Activated CD8-positive, alpha-beta memory T cell treated with anti-CD3 and anti-CD28 coated beads, Interleukin-2, amount 50 U/mL, for 48 hours (primary cell): ENCODE measurements around the gene CLCN5.
A peak's percentile ranks its signal among the peaks of the same experiment; 100 is the strongest.

Experiments used
- DNase-seq: peaks from one replicate; pipeline ENCODE4 v3.0.0-alpha.2; 2020

CLCN5 gene

DNA sequence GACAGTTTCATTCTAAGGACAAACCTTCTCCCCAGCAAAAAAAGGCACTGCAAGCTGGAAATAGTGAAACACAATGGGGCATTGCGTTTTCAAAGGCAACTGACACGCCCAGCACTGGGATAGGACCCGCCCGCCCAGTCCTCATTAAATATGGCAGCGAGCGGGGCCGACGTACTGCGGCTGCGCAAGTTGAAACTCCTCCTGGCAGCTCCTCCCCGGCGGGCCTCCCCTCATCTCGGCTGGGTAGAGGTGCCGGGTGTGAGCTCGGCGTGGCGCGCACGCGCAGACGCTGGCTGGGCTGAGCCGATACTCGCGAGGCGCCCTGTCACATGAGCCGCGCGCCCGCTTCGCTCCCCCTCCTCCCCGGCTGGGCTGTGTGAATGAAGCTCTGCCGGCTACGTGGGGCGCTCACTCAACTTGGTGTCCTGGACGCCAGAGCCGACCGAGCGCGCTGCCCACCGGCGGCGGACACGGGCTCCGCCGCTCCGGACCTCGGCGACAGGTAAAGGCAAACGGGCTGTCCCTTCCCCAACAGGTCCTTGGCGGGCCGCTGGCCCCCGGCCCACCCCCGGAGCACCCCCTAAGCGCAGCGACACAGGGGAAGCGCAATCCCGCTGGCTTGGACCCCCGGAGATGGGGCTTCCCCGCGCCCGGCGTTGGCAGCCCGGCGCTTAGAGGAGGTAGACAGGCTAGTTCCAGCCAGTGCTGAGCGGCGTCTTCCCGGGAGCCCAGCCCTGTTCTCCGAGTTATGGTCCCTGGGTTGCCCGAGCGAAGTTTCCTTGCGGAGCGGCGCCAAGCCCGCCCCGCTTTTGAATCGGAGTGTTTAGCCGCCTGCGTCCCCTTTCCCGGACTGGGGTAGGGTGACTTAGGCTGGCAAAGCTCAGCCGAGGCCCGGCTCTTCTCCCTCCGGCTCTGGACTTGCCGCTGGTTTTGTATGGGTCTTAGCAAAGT, at the start of gene CLCN5:
Gene CLCN5, plus strand, starts transcription at position 306 of the 951 bp plus-strand sequence. CDS start 2,703 bp downstream, outside the sequence.
- DNase-seq: peak; percentile 92

DNA sequence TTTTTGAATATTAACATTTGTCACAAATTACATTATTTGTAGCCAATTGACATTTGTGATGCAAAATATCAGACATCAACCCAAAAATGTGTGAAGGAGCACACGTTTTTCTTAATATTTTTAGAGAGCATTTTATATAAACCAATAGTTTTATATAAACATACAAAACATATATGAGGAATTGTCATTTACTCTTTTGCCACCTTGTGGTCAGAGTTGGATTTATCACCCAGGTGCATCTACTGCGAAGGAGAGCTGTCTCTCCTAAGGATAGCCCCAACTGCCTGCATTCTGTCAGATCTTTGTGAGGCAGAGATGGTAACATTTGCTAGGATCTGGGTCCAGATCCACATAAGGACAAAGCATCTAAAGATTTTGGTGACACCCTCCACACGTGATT, 45.6 kb upstream of the CLCN5 start:
- no peak for DNase-seq

DNA sequence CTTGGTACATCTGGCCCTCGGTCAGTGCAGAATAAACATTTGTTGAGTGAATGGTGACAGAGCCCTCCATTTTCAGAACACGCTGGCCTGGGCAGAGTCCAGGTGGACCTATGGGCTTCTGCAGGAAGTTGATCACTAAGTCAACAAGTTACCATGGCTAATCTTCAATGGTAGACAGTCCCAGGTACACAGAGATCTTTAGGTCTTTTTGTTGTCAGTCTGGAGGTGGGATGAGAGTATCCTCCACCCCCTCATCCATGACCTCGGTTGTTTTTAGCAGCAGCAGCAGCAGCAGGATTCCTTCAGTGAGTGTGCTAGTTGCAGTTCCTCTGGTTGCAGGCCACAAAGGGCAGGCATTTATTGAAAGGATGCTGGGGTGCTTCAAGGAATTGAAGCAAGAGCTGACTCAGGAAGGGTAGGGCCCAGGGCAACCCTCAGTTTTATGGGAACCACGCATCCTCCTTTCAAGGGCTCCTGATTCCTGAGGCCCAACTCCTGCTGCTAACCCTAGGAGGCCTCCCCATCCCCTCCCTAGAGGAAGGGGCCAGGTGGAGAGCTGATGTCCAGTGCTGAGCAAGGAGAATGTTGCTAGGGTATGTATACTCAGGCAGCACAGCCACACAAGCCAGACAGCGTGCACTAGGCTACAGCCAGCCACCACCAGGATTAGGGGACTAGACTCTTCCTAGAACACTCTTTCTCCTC, 44.8 kb upstream of the CLCN5 start:
- DNase-seq: no peak

DNA sequence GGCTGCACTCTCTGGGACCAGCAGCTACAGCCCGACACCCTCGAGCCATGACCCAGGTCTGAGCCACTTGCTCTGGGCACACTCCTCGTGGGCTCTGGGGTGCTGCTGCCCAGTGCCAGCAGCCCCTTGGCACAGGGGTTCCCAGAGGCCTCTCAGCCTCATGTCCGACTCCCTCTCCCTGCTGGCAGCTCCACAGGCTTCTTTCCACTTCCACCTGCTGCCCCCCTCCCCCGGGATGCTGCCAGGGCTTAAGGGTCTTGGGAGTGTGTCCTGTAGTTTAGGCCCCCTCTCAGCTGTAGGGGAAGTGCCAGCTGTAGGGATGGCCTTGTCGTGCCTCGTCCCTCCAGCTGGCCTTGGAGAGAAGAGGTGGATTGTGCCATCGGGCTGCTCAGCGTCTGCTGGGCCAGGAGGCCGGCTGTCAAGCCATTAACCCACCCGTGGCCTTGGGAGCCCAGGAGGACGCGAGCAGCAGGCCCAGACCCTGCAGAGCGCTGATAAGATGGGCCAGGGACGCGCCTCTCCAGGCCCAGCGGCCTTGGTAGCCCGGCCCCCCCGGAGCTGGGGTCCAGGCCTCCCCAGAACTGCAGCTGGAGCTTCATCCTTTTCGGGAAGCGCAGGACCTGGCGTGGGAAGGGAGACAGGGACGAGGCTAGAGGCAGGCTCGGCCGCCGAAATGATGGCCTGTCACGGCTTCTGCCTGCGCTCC, 44.1 kb upstream of the CLCN5 start:
- DNase-seq: no peak

DNA sequence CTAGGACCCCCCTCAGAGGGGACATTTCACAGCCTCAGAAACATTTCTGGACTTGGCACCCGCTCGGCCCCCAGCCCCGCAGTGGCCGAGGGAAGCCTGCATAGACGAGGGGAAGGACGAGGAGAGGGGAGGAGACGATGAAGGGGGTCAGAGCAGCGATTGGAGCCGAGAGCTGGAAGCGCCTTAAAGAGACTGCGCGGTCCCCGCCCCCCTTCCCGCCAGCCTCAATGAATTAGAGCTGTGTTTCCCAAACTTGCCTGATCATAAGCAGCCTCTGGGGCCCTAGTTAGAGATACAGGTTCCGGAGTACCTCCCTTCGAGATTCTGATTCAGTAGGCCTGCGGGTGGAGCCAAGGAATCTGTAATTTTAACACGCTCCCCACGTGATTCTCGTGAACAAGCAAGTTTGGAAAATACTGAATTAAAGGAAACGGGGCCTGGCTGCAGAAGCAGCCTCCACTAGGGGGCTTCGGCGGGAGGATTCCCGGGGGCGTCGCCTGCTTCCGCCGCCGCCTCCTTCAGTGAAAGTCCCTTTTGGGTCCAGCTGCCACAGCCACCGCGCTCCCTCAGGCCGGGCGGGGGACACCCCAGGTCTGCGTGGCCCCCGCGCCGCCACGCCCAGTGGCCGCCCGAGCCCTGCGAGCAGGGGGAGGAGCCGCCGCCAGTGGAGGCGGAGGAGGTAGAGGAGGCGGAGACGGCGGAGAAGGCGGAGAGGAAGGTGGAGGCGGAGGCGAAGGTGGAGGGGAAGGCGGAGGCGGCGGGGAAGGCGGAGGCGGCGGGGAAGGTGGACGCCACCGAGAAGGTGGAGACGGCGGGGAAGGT, 43.4 kb upstream of the CLCN5 start, which contains the start of gene USP27X:
Gene USP27X, plus strand, starts transcription at position 651 of the 822 bp plus-strand sequence. CDS start 824 bp downstream, outside the sequence.
- peak; percentile 78 for DNase-seq

DNA sequence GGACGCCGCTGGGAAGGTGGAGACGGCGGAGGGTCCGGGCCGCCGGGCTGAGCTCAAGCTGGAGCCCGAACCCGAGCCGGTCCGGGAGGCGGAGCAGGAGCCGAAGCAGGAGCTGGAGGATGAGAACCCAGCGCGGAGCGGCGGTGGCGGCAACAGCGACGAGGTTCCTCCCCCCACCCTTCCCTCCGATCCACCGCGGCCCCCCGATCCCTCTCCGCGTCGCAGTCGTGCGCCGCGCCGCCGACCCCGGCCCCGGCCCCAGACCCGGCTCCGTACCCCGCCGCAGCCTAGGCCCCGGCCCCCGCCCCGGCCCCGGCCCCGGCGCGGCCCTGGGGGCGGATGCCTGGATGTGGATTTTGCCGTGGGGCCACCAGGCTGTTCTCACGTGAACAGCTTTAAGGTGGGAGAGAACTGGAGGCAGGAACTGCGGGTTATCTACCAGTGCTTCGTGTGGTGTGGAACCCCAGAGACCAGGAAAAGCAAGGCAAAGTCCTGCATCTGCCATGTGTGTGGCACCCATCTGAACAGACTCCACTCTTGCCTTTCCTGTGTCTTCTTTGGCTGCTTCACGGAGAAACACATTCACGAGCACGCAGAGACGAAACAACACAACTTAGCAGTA, 42.6 kb upstream of the CLCN5 start:
- peak; percentile 51 for DNase-seq

DNA sequence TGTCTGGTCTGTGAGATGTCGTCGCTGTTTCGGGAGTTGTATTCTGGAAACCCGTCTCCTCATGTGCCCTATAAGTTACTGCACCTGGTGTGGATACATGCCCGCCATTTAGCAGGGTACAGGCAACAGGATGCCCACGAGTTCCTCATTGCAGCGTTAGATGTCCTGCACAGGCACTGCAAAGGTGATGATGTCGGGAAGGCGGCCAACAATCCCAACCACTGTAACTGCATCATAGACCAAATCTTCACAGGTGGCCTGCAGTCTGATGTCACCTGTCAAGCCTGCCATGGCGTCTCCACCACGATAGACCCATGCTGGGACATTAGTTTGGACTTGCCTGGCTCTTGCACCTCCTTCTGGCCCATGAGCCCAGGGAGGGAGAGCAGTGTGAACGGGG, 41.7 kb upstream of the CLCN5 start:
- no peak for DNase-seq

DNA sequence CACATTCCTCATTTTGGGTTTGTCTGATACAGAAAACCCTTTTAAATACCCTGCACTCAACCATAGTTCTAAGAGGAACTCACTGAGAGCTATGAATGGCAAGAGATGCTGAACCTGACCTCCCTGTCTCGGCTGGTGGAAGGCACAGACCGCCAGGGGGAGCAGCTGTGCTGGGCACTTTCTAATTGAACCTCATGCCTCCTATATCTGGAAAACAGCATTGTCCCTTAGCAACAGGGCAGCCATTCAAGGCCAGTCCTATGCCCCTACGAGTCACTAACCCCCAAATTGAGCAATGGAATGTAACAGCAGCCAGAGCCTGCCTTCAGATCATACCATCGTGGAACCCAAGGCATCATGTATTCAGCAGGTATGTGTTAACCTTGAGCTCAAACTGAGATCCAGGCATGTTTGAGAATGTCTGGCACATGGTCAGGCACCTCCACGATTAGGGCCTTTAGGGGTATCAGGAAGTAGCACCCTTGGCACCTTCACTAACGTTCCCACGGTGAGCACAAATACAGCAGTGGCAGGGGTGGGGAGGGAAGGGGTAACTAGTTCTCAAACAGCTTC, 38.0 kb upstream of the CLCN5 start:
- peak; percentile 65 for DNase-seq

DNA sequence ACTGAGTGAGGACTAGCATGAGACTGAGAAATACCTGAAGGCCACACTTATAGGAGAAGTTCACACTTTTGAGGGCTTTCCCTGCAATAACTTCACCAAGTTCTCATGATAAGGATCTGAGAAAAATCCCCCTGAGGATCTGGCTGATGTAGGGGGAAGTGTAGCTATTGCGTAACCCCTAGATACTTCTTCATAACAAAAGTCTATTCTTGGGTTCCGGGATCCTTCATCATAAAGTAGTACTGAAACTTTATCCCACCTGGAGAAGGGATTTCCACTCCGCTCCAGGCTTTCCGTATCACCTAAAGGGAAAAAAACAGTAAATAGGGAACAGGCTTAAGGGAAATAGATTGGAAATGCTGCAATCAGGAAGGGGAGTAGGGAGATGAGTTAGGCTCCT, 29.9 kb upstream of the CLCN5 start:
- no peak for DNase-seq

DNA sequence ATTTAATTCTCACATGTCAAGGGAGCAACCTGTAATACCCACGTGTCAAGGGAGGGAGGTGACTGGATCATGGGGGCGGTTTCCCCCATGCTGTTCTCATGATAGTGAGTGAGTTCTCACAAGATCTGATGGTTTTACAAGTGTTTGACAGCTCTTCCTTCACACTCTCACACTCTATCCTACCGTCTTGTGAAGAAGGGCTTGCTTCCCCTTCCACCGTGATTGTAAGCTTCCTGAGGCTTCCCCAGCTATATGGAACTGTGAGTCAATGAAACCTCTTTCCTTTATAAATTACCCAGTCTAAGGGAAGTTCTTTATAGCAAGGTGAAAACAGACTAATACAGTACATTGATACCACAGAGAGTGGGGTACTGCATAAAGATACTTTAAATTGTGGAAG, 25.4 kb upstream of the CLCN5 start:
- DNase-seq: no peak

DNA sequence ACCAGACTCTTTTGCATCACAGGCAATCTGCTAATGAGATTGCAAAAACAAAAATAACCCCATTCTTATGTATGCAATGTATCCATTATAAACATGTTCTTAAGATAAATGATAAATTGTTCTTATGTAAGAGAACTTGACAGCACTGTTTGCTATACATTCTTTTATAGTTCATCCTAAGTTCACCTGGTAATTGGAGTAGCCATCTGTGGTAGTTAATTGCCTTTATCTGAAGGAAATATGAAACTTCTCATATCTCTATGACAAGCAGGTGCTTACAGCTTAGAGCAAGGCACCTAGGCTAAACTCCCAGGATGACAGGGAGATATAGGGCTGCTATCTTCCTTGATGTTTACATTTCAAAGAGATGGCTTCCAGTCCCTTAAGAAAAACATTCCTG, 21.3 kb upstream of the CLCN5 start:
- no peak for DNase-seq

DNA sequence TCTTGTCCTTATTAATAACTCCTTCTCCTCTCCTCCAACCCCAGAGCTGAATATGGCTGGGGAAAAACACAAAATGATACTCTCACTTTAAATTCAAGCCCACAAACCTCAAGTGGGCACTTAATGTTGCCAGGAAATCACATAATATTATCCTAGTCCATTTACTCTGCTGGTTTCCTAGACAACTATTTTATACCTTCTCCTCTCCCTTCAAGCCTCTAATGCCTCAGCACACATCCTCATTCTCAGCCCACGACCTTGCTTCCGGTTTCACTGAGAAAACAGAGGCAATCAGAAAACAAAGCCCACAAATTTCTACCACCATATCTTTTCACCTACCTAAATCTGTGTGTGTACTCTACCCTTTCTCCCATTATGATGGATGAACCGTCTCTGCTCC, 12.1 kb upstream of the CLCN5 start:
- DNase-seq: no peak

DNA sequence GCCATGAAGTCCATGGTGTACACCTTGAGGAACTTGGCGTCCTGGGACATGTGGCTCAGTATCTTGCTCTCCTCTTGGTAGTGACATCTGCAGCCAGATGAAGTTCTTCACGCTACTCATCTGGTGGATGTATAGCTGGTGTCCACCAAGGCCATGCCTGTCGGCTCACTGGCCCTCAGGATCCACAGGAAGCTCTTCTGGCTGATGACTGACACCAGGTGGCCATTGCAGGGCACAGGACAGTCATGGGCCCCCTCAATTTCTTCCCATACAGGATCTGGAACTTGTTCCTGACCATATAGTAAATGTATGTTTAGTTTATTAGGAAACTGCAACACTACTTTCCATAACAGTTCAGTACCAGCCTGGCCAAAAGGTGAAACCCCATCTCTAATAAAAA, 10.3 kb upstream of the CLCN5 start:
- no peak for DNase-seq

DNA sequence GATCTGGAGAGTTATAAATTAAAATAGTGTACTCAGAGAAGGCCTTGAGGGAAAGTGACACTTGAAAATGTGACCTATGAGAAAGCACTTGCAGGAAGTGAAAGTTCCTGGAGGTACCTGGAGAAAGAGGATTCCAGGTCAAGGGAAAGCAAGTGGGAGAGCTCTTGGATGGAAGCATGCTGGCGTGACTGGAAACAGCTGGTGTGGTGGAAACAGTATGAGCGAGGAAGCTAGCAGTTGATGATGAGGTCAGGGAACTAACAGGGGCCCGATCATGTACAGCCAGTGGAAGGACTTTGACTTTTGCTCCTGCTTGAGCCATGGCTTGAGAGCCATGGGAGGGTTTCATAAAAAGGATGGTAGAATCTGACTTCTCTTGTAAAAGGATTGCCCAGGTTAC, 9.5 kb upstream of the CLCN5 start:
- no peak for DNase-seq

DNA sequence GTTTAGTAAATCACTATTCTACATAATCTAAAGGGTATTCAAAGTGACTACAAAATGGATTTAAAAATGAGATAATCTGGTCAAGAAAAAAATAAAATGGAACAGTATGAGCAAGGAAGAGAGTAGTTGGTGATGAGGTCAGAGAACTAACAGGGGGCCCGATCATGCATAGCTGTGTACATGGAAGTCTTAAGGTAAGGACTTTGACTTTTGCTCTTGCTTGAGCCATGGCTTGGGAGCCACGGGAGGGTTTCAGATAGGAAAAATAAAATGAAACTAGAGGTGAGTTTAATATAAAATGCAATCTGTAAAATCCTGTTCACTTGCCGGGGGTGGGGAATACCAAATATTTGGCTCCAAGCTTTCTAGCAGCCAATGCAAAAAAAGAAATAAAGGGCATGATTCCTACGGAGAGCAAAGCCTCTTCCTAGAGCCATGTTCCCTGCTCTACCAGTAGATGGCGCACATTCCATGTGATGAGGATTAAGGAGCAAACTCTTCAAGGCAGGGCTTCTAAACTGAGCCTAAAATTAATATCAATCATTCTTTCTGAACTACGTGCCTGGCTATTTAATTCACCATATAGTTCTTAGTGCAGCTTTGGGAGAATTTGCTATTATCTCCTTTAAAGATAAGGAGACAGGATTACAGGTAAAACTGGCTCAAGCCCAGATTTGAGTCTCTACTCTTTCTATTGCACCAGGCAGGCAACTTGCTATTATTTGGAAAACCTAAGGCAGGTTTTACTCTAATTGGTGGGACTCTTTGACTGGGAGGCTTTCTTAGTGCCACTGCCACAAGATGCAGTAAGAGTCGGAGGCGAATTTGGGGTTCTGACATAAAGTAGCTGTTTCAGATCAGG, 6.8 kb upstream of the CLCN5 start:
- no peak for DNase-seq

DNA sequence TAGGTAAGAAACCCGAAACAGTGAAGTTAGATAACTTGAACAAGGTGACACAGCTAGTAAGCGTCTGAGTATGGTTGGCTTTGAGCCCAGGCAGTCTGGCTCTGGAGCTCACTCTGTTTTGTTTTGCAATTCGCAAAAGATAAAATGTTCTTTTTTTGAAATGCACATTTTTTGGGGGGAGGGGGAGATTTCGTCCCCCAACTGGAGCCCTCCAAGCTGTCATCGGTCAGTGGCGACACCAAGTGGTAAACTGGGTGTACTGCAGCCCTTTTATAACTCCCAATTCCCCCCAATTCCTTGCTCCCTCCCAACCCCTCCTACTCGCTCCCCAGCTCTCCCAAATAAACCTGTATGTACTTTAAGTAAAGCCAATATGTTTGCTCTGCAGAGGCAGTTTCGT, 2.8 kb upstream of the CLCN5 start:
- peak; percentile 50 for DNase-seq

DNA sequence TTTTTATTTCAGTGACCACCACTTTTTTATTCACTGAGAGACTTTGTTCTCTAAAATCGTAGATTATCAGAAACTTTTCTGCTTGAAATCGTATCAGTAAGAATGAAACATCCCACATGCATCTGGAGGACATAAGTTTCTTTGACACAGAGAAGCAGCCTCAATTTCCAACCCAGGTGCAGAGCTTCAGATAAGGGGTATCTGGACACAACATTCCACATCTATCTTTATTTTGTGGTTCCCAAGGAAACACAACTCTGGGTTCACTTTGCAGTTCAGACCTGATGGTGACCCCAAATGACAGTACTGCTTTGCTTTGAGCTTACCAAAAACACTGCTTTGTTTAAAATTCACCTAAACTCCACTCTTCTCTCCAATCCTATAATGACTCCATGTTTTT, 1.3 kb upstream of the CLCN5 start:
- DNase-seq: no peak

DNA sequence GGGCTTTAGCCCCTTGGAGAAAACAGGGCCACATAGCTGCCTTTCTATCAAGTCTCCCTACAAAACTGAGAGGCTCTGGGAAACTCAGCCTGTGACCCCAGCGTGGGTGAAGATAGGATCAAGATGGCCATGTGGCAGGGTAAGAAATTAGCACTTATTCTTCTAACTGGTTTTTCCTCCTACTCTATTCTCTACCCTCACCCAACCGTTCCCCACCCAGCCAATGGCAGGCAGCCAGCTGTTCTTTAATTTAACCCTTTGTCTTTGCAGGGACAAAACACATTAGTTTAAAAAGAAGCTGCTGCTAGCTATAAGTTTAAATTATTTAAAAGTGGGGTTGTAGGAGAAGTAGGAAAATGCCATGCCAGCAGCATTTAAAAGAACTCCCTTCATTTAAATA, 2.8 kb downstream of the CLCN5 start:
- DNase-seq: no peak

DNA sequence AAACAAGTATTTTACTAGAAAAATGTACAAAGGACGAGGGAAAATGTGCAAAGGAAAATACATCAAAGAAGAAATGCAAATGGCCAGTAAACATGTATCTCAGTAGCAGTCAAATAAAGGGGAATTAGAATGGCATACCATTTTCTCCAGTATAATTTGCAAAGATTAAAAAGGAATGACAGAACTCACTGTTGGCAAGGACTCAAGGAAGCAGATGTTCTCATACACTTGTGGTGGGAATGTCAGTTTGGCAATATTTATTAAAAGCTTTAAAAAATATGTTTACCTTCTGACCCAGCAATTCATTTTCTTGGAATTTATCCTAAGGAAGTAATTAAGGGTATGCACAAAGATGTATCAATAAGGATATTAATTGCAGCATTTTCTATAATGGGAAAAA, 7.6 kb downstream of the CLCN5 start:
- no peak for DNase-seq

DNA sequence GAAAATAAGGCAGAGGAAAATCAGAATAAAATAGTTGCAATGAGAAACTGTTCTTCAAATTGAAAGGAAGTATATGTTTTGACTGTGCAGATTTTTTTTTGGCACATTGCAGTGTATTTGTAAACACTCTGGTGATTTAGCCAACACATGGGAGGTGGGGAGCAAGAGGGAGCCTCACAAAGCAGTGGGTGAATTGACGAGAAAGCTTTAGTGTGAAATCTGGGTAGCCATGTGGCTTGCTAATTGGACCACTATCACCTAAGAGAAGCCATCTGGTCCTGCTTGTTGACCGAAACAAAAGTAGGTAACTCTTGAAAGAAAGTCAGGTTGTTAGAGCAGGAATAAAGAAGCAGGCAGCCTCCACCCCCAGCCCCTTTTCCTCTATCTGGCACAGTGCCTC, 10.4 kb downstream of the CLCN5 start:
- no peak for DNase-seq

DNA sequence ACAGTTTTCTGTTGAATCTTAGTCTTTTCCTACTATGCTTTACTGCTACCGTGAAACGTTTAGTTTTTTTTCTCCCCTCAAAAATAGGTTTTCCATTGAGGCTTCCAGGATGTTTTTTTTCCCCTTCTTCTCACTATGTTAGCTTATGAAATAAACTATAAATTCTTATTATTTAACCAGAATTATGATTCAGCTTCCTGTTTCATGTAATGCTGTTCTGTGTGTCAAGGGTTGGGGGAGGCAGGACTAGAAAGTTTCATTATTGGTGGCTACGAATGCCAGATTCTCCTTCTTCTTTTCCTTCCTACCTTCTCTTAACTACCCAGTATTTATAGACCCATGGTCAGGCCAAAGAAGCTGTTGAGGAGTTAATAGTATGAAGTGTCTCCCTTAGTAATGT, 11.8 kb downstream of the CLCN5 start:
- DNase-seq: no peak
